Motor neuron (in vitro differentiated cells): ENCODE data around the gene SOHLH1. TPM values are rescaled to one million over a fixed set of nuclear protein-coding genes. Genes with fewer than 3 reads are reported as not detected.
"Not testable (repeated sequence)": the region's sequence is repeated elsewhere in the genome, so short reads cannot be mapped to it uniquely, and the experiment has no call there.

ENCODE experiments used
- ATAC-seq, 8 experiments: fragments of 200-7000 bp; cut with Tn5 transposase; replicated peaks in 6 of 8; 2 replicates each; pipeline ENCODE4 v1.8.0; 2021; ENCODE audit warnings: mild to moderate bottlenecking in 8 of 8, moderate library complexity in 8 of 8
- H3K27ac ChIP-seq, 2 donors: fragments of 250-450 bp; sonication (Bioruptor Pico); 2 replicates each; pipeline ENCODE4 v1.9.0; 2021; ENCODE audit warnings: antibody characterized with exemption in 2 of 2, mild to moderate bottlenecking in 2 of 2, moderate library complexity in 1 of 2
- H3K4me1 ChIP-seq, 2 donors: fragments of 250-450 bp; sonication (Bioruptor Pico); replicated peaks in 1 of 2; 2 replicates each; pipeline ENCODE4 v1.6.1; 2021; ENCODE audit warnings: antibody characterized with exemption in 2 of 2, mild to moderate bottlenecking in 2 of 2, moderate library complexity in 1 of 2
- H3K4me3 ChIP-seq, 5 donors: fragments of 250-450 bp; sonication (Bioruptor Pico); 2 replicates each; pipeline ENCODE4 v1.9.0; 2021; ENCODE audit warnings: antibody characterized with exemption in 5 of 5, mild to moderate bottlenecking in 5 of 5, moderate library complexity in 4 of 5
- WGBS, 10 experiments: fragments of 450-650 bp; shearing (Covaris generic); methylation state at CpG; one replicate each; pipeline ENCODE4 v1.0.0; 2022; 5-methylcytosine and 5-hydroxymethylcytosine counted together
- in situ Hi-C, 9 experiments: fragments of 400-800 bp; cut with MboI; loops; one replicate each; pipeline ENCODE4 v1.15.0; 2021; ENCODE audit warnings: low sequenced_read_pairs in 9 of 9, low pct_unique_long_range_greater_than_20kb in 2 of 9; ENCODE audit not compliant: unreplicated experiment in 9 of 9
- total RNA-seq, 8 experiments: library from RNA; unstranded; fragments of 300-600 nt; gene quantifications; 2 replicates each; pipeline versions ENCODE4 v1.2.3 to v1.2.4, GENCODE V29; 2022

SOHLH1 gene
- total RNA-seq, 8 experiments from 2014 or later: 0.14 to 0.15 TPM; not detected in 6

DNA sequence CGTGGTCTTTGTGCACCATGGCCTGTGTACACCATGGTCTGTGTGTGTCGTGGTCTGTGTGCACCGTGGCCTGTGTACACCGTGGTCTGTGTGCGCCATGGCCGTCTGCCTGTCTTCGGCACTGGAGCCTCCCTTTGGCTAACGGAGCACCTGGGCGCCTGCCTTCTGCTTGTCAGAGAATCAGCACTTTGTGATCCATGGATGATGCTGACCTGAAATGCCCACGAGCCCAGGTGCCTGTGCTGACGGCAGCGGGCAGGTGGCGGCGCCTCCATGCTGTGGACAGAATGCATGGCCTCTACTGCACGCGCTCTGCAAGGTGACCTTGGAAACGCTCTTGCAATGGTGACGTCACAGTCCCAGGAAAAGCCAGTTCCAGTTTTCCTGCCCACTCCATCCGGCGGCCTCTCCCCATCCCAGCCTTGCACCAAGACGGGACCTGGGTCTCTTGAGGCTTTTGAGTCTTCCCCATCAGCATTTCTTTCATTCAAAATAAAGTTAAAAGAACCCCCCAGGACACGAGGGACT, 21.6 kb downstream of the SOHLH1 start:
- Histone ChIP-seq H3K4me1 (no peaks in the 10 kb centered on the region), H3K27ac (no peak overlapping the region), H3K4me3 (no peak overlapping the region)
- in situ Hi-C loops: no loop called here
- 20 to 96% (median 76%) methylated on average over 1 to 12 of the region's 22 CpGs; no CpG with 5 or more reads in 4 of the 10 experiments for WGBS, 10 experiments
- no peak for ATAC-seq

DNA sequence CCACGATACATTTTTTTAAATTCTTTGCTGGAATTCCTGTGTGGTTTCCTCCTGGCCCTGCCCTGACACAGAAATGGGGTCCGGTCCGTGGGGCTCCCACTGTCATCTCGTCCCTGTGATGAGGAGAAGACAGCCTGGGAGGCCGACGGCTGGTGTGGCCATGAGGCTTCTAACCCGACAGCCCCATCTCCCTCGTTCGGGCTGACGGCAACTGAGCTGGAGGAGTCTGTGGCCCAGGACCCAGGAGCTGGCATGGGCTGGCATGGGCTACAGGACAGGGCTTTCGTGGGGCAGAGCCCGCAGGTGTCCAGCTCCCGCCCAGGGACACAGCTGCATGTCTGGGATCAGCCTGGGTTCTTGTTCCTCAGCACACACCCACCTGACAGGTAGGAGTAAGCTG, 22.4 kb downstream of the SOHLH1 start:
- H3K4me3 ChIP-seq: no peak overlapping the region
- no peak overlapping the region for H3K27ac ChIP-seq
- WGBS, 10 experiments: 0 to 84% (median 75%) methylated on average over 1 to 12 of the region's 13 CpGs; no CpG with 5 or more reads in 4 of the 10 experiments
- no peak for ATAC-seq
- H3K4me1 ChIP-seq: no peaks in the 10 kb centered on the region
- in situ Hi-C loops: no loop called here

DNA sequence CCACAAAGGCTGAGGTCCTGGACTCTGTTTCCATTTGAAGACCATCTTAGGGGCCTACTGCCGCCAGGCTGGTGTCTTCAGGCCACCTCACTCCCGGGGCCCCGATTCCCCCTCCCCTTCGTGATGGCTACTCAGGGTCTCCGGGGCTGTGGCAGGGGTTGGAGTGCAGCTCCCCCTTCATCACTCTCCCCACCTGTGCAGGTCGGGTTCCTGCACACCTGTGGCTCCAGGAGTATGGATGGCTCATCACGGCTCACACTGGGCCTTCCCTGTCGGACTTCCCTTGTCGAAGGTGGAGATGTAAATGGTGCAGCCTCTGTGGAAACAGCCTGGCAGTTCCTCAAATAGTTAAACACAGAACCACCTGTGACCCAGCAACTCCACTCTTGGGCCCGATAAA, 24.3 kb downstream of the SOHLH1 start:
- Histone ChIP-seq H3K4me1 (no peaks in the 10 kb centered on the region), H3K27ac (no peak overlapping the region), H3K4me3 (no peak overlapping the region)
- 37 to 80% (median 47%) methylated on average over 1 to 5 of the region's 10 CpGs; no CpG with 5 or more reads in 7 of the 10 experiments for WGBS, 10 experiments
- no peak for ATAC-seq
- in situ Hi-C loops: no loop called here

DNA sequence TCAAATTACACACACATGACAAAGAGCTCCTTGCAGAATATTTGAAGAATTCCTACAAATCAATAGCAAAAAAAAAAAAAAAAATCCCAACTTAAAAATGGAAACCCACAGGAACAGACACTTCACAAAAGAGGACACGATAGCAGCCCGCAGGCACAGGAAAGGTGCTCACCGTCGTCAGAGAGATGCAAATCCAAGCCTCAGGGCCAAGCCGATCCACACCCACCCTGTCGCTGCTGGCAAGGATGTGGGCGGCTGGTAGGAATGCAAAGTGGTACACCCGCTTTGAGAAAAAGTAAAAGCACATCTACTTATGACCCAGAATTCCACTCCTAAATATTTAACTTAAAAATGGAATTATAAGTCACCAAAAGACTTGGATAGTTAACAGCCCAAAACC, 25.3 kb downstream of the SOHLH1 start:
- in situ Hi-C loops: no loop called here
- no peaks in the 10 kb centered on the region for H3K4me1 ChIP-seq
- H3K4me3 ChIP-seq: no peak overlapping the region
- 28 to 100% (median 60%) methylated on average over 1 to 8 of the region's 8 CpGs for WGBS, 10 experiments
- H3K27ac ChIP-seq: no peak overlapping the region
- ATAC-seq: no peak

DNA sequence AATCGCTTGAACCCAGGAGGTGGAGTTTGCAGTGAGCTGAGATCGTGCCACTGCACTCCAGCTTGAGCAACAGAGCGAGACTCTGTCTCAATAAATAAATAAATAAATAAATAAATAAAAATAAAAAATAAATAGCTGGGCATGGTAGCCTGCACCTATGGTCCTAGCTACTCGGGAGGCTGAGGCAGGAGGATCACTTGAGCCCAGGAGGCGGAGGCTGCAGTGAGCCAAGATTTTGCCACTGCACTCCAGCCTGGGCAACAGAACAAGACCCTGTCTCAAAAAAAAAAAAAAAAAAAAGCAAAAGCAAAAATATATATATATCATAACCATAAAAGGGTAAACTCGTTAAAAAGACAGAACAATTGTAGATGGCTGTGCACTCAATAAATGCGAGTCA, 26.5 kb downstream of the SOHLH1 start:
- in situ Hi-C loops, H3K4me3 ChIP-seq, H3K27ac ChIP-seq, ATAC-seq, H3K4me1 ChIP-seq: not testable (repeated sequence)
- WGBS, 10 experiments: 17 to 96% (median 67%) methylated on average over 1 to 7 of the region's 7 CpGs

DNA sequence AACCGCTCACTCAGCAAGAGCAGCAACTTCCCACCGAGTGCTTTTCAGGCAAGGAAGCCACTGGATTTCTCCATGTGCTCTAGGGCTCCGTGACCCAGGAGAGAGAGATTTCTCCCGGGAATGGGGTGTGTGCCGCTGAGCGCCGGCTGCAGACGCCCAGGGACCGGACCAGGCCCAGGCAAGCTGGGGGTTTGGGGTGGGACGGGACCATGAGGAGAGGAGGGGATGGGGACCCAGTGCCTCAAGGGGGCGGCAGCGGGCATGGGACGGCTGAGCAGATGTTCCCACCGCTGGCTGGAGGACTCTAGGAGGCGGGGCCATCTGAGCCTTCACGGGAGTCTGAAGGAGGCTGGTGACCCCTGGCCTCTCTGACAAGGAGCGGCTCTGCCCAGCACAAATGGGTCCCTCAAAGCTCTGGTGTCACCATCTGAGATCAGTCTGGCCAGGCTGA, 27.7 kb downstream of the SOHLH1 start:
- no peak for ATAC-seq
- in situ Hi-C loops: no loop called here
- WGBS, 10 experiments: no CpG with 5 or more reads among the region's 17 CpGs
- Histone ChIP-seq H3K4me1 (no peaks in the 10 kb centered on the region), H3K27ac (no peak overlapping the region), H3K4me3 (no peak overlapping the region)

DNA sequence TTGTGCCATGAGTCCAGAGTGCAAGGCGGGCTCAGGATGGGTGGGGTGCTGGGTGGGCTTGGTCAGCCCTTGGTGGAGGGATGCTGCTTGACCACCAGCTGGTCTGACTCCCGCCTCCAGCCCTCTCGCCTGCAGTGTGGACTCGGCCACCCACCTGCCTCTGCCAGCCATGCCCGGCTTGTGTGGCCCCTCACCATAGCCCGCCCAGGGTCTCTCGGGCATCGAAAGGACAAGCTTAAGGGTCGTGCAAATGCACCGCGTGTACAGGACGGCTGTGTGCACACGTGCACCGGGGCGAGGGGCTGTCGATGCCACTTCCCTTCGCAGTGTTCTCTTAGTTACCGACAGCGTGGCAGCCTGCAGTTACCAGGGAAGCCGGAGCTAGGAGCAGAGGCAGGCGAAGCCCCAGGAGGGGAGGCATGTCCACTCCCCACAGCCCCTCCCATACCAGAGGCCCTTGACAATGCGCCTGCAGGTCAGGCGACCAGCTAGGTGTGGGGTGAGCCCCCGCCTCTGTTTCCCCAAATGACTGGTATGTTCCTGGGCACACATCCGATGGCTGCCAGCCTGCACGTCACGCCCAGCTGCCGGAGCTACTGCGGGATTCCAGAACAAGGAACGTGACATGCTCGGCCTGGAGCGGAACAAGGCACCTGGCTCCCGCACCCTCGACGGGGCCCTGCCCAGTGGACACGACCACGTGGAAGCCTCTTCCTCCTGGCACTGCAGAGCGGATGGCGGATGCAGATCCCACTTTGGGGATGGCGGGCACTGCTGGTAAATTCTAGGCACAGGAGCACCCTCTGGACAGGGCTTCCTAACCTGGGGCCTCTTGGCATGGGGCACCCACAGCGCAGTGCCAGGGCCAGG, 28.3 kb downstream of the SOHLH1 start:
- no peak overlapping the region for H3K4me3 ChIP-seq
- H3K4me1 ChIP-seq: no peaks in the 10 kb centered on the region
- no peak overlapping the region for H3K27ac ChIP-seq
- no peak for ATAC-seq
- in situ Hi-C loops: no loop called here
- WGBS, 10 experiments: 0 to 87% (median 78%) methylated on average over 1 to 7 of the region's 41 CpGs; no CpG with 5 or more reads in 4 of the 10 experiments

DNA sequence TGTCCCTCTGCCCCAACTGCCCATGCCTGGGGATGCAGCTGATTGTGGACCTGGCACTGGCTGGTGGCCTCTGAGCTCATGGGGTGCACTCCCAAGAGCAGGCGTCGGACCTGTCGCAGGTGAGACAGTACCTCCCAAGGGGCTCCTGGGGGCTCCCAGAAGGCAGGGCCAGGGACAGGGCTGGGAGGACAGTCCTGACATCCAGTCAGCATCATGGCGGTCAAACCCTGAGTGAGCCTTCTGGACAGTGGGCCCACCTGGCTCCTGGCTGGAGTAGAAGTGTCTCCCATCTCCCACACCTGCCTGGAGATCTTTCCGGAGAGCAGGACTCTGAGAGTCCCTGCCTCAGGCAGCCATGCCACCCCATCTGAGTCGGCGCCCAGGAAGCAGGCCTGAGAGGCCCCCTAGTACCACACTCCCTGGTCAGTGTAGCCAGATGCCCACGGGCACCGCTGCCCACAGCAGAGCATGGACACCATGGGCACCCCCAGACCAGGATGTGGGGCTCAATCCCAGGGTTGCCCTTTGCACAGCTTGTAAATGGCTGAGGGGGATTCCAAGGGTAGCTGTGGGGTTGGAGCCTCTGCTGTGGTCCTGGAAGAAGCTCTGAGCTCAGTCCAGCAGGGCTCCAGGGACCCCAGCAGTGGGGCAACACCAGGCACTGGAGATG, 29.5 kb downstream of the SOHLH1 start:
- ATAC-seq: no peak
- 46 to 100% (median 60%) methylated on average over 1 to 5 of the region's 9 CpGs; no CpG with 5 or more reads in 7 of the 10 experiments for WGBS, 10 experiments
- in situ Hi-C loops: no loop called here
- Histone ChIP-seq H3K27ac (no peak overlapping the region), H3K4me1 (no peaks in the 10 kb centered on the region), H3K4me3 (no peak overlapping the region)

DNA sequence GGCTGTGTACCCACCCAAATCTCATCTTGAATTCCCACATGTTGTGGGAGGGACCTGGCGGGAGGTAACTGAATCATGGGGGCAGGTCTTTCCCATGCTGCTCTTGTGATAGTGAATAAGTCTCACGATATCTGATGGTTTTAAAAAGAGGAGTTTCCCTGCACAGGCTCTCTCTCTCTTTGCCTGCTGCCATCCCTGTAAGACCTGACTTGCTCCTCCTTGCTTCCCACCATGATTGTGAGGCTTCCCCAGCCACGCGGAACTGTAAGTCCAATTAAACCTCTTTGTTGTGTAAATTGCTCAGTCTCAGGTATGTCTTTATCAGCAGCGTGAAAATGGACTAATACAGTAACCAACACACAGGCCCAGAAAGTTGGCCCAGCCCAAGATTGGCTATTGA, 30.3 kb downstream of the SOHLH1 start:
- H3K4me1 ChIP-seq, ATAC-seq, H3K27ac ChIP-seq, H3K4me3 ChIP-seq, in situ Hi-C loops: not testable (repeated sequence)
- WGBS, 10 experiments: 0 to 89% (median 69%) methylated on average over 1 to 3 of the region's 5 CpGs; no CpG with 5 or more reads in 4 of the 10 experiments

GRCh38 chr9:135667463-135668001, 31.7 kb downstream of the SOHLH1 start:
- no peak overlapping the region for H3K4me3 ChIP-seq
- 93 to 100% (median 100%) methylated on average over 1 to 5 of the region's 9 CpGs; no CpG with 5 or more reads in 5 of the 10 experiments for WGBS, 10 experiments
- no peak overlapping the region for H3K27ac ChIP-seq
- H3K4me1 ChIP-seq: no peaks in the 10 kb centered on the region
- in situ Hi-C loops: no loop called here
- no peak for ATAC-seq

- whole genome bisulfite sequencing, 10 experiments: 0 to 68% (median 53%) methylated on average over 3 to 14 of the region's 29 CpGs; no CpG with 5 or more reads in 5 of the 10 experiments
- in situ Hi-C loops: no loop called here
Observed at GRCh38 chr9:135666534-135667462, 32.5 kb downstream of the SOHLH1 start.

DNA sequence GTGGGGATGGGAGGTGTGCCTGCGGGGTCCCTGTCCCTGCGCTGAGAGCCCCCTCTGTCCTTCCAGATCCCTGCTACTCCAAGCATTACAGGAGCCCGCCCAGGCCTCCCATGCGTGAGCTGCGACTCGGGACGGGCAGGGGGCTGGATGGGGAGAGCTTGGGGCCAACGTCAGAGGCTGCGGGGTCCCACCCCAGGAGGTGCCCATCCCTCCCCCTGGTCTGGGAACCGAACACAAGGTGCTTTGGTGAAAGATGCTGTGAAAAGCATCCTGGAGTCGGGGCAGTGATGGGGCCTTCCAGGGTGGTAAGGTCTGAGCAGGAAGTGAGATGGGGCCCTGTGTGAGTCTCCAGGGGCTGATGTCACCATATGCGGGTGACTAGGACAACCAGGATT, 33.5 kb downstream of the SOHLH1 start:
- in situ Hi-C loops: no loop called here
- peak in 3 of 8 experiments; percentile 21 to 40 (median 28) for ATAC-seq
- H3K4me3 ChIP-seq: no peak overlapping the region
- no peaks in the 10 kb centered on the region for H3K4me1 ChIP-seq
- WGBS, 10 experiments: 20 to 100% (median 65%) methylated on average over 1 of the region's 12 CpGs; no CpG with 5 or more reads in 6 of the 10 experiments
- no peak overlapping the region for H3K27ac ChIP-seq

More at GRCh38 chr9:135666534-135667462, 32.5 kb downstream of the SOHLH1 start:
- Histone ChIP-seq H3K27ac (no peak overlapping the region), H3K4me1 (no peaks in the 10 kb centered on the region), H3K4me3 (no peak overlapping the region)
- ATAC-seq: no peak
